CD1c-positive myeloid dendritic cell (primary cell): ENCODE results near the gene CDC5L.
A peak's percentile ranks its signal among the peaks of the same experiment; 100 is the strongest.

Source experiments
- DNase-seq: peaks from one replicate; pipeline ENCODE4 v3.0.0-alpha.2; 2016; ENCODE audit errors: extremely low spot score

The CDC5L gene

DNA sequence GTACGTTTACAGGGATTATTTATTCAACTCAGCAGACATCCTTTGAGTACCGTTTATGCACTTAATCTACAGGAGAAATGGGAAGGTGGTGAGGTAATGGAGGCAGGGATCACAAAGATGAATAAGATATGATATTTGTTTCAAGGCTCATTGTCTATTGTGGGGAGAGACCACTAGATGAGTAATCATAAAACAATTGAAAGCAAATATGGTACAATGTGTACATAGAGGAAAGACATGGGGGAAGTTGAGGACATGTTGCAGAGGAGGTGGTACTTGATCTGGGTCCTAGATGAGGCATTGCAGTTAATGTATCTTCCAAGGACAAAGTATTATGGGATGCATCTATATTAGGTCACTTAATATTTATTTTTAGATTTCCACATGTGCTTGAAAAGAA is 13.7 kb upstream of the CDC5L start:
- no peak for DNase-seq

DNA sequence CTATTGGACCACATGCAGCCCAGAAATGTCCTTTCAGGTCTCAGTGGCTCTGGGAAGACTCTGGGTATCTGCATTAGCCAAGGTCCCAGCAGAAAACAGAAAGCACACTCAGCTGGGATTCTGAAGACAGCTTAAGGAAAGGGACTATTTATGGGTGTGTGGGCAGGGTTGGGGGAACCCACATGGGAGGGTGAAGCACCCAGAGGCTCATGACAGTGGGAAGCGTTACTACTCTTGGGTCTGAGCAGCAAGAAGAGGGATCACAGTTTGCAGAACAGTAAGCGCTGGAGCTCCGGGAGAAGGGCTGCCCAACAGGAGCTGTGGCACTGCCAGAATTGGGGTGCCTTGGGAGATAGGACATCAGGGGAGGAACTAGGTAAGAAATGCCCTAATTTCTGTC is 12.4 kb upstream of the CDC5L start:
- DNase-seq = no peak

DNA sequence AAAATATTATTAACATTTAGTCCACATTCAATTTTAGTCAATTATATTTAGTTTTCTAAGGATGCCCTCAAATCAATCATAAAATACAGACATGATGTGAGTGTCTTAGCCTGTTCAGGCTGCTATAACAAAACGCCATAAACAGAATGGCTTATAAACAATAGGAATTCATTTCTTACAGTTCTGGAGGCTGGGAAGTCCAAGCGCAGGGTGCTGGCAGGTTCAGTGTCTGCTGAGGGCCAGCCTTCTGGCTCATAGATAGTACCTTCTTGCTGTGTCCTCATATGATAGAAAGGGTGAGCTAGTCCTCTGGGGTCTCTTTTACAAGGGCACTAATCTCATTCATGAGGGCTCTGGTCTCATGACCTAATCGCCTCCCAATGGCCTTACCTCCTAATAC is 10.0 kb upstream of the CDC5L start:
- no peak for DNase-seq

DNA sequence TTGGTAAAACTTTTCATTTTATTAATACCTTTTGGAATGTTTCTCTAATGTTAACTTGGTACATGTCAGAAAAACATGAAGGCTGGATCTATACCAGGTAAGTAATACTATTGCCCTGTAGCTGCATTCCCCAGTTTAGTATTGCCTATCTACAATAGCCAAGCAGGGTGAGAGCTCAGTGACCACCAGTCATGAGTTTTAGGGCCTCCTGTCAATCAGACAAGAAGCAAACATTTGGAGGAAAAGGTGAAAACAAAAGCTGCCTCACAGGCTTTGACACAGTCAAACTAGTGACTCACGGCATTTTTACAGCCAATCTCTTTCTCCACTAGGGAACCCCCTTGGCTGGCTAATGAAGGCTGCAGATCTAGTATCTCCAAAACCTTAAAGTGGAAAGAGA is 9.5 kb upstream of the CDC5L start:
- no peak for DNase-seq

DNA sequence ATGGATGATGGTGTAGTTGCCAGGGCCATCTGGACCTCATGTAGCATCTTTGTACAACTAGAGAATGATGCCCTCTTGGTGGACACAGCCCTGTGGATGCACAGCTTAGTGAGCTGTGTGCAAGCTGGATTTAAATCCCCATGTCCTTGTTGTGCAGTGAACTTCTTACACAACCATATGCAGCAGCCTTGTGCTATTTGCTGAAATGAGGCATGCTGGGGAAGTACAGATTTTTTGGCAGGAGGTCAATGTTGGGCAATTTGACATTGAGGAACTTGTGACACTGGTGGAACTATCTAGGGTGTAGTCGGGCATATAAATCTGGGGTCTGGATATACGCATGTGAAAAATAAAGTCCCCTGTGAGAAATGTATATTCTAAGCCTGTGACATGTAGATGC is 5.8 kb upstream of the CDC5L start:
- peak; percentile 89 for DNase-seq

DNA sequence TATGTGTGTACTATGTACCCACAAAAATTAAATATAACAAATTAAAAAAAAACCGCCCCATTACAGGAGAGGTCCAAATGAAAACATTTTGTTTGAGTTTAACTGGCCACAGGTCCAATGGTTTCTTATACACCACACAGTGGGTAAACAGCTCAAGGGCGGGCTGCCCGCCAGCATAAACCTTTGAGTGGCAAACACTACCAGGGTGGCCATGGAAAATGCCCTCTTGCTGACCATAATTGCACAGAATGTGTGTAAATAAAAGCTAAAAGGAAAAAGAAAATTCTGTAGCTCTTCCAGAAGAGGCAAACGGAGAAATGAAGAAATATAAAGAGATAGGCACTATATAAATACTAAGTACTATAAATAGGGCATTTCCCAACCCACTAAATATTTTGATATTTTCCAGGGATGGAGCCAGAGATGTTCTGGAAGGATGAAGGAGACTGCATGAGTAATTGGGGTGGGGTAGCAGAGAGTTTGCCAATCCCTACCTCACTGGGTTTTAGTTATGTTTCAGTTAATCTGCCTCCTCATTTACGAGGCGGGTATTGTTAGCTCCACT is 1.1 kb upstream of the CDC5L start:
- no peak for DNase-seq

DNA sequence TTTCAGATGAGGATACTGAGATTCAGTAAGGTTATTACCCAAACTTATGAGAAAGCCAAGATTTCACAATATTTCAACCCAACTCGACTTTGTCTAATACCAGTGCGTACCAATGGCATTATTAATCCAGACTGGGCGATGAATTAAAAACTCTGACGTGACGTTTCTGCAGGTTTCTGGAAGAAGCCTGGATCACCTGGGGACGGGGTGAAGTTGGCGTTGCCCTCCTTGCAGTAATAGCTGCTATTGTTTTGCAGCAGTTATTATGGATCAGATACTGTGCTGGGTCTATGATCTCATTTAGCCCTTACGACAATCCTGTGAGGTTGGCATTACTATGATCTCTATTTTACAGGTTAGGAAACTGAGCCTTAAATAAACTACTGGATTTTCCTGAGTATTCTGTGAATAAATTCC is 569 bp upstream of the CDC5L start:
- DNase-seq = peak; percentile 20

DNA sequence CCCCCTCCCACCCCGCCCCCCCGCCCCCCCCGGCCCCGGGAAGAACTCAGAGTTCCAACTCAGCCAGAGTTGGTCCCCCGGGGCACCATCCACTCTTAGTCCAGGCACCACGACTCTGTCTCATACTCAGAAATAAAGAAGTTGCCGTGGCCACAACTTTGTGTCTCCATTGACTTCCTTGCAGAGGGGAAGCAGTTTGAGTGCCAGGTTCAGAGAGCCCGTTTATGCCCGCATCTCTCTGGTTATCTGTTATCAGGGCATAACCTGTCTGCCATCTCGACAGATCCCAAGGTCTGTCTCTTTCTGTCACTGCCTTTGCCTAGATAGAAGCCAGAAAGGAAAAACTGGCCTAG is 605 bp downstream of the CDC5L start:
- DNase-seq = peak; percentile 54

DNA sequence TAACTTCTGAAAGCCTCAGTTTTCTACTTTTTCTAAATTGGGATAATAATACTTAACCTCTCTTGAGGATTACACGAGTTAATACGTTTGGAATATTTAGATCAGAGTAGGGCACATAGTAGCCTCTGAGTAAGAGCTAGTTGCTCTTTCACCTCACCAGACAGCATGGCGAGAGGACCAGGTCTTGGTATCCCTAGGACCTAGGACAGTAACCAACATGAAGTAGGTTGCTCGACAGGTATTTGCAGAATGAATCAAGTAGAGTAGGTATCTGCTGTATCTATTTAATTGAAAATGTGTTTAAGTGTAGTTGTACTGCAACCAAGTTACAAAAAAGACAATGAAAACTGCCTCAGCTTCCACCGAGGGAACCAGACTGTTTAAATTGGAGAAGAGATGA is 1.4 kb downstream of the CDC5L start:
- no peak for DNase-seq

DNA sequence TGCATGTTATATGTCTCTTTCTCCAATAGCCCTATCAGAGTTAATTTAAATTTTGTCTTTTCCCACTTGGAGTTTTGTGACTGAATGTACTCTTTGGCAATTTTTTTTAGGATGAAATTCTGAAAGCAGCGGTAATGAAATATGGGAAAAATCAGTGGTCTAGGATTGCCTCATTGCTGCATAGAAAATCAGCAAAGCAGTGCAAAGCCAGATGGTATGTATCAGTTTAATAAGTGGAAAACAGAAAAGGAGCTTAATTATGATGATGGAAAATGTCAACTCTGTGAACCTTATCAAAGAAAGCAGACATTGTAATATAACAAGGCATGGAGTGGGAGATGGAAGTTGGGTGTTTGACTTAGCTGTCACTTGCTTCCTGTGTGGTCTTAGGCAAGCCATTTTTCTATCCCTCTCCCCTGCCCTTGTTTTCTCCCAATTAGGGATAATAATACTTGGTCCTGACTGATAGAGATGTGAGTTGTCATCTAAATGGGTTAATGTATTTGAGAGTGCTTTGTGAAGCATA is 2.7 kb downstream of the CDC5L start:
- DNase-seq = no peak

DNA sequence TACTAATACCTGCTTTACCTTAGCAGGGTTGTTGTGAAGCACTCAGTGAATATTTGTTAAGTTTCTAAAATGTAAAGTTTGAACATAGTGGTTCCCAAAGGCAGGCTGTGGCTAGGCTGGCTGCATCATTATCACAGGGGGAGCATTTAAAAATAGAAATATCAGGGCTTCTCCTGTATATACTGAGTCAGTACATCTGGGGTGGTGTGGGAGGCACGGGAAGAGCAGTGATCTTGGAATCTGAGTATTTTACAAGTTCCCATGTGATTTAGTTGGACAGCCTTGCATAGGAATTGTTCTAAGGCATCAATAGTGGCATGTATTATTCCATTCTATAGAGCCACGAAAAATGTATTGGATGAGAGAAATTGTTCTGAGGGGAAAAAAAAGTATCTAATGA is 8.0 kb downstream of the CDC5L start:
- no peak for DNase-seq

DNA sequence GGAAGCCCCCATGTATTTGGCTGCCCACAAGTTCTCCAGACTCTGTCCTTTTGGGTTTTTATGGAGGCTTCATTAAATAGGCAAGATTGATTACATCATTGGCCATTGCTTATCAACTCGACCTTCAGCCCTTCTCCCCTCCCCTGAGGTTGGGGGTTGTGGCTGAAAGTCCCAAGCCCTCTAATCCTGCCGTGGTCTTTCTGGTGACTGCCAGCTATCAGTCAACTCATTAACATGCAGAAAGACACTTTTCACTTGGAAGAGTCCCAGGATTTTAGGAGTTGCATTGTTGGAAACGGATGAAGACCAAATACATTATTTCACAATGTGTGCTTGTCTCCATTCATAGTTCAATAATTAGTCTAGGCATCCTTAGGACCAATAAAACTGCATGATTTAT is 9.5 kb downstream of the CDC5L start:
- no peak for DNase-seq

DNA sequence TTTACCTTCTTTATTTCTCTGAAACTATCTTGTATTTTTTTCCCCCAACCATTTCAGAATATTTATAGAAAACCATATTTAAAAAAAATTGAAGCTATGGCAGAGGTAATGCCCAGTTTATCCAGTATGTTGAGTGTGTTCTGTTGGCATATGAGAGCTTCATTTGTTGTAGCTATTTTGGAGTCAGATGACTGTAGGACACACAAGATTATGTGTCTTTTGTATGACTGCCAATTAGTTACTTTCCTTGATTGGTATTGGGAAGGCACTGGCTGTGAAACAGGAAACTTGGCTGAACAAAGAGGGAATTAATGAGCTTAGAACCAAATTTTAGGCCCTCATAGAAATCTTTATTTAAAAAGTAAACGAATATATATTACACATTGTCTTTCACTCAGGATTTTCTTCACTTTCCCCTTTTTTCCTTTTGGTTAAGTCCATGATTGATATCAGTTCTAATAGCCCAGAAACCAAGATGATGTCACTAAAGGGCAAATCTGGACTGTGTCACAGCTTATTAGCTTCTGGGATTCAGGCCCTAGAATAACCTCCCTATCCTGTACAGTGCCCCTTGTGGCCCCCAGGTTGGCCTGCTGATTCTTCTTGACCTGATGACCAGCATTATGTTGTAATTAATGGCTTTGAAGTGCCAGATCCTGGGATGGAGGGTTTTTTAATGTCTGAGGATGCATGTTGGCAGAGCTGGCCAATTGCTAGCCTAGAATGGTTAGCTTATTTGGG is 10.1 kb downstream of the CDC5L start:
- DNase-seq = no peak

DNA sequence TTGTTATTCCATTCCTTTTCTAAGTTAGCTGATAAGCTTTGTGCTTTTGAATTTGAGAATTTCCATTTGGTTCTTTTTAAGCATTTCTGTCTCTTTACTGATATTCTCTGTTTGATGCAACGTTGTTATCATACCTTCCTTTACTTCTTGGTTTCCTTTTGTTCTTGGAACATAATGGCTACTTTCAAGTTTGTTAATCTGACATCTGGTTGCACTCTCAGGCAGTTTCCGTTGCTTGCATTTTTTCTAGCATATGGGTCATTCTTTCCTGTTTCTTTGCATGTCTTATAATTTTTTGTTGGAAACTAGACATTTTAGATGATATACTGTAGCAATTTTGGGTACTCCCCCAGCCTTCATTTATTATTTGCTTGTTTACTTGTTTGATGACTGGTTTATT is 12.5 kb downstream of the CDC5L start:
- no peak for DNase-seq

DNA sequence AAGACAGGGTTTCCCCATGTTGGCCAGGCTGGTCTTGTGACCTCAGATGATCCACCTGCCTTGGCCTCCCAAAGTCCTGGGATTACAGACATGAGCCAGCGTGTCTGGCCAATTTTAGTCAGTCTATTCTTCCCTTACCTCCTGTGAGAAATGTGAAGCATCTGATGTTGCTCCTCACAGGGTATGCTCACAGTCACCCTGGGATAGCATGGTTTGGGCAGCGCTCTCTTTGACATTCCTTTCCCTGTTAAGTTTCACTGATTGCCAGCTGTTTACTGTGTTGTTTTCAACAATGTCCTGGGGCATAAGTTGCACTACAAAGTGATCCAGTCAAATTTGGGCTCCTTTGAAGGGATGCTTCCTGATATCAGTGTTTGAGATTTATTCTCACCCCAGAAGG is 13.1 kb downstream of the CDC5L start:
- DNase-seq = no peak

DNA sequence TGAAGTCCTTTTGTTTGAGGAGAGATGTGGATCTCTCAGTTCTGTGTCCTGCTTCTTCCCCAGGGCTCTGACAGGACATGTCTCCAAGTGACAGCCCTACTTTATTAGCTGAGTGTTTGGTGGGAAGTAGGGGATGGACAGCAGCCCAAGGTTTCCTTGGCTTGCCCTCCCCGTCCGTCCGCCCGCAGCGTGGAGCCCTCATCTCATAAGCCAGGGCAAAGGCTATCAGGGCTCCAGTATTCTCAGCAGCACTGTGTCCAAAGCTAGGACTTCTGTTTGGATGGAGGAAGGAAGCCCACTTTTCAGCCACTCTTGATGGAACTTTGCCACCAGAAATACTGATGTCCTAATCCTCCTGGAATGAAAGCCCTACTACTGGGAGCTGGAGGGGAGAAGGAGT is 13.6 kb downstream of the CDC5L start:
- DNase-seq = no peak

DNA sequence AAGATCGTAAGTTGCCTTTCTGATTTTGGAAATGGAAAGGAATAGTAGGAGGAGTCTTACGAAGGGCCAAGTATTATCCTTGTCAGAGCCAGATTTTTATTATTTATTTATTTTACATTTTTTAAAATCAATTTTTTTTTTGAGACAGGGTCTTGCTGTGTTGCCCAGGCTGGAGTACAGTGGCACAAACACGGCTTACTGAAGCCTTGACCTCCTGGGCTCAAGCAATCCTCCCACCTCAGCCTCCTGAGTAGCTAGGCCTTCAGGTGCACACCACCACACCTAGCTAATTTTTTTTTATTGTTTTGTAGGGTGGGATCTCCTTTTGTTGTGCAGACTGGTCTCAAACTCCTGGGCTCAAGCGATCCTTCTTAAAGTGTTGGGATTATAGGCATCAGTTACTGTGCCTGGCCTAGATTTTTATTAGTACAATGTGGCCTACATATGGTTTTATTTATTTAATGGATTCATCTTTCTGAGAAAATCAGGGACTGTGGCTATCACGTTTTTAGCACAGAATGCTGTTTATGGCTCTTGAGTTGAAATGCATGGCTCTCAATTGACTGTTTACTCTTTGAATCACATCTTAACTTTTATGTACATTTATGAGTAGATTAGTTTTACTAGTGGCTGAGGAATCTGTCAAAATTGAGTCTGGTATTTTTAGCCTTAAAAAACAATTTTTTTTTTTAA is 16.7 kb downstream of the CDC5L start:
- no peak for DNase-seq

DNA sequence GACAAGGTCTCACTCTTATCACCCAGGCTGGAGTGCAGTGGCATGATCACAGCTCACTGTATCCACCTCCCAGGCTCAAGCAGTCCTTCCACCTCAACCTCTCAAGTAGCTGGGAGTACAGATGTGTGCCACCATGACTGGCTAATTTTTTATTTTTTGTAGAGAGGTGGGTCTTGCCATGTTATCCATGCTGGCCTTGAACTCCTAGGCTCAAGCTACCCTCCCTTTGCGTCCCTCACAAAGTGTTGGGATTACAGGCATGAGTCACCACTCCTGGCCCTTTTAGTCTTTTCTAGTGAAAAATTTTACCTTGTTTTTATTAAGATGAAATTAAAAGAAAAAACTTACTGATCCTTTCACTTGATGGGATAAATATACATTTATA is 17.2 kb downstream of the CDC5L start:
- DNase-seq = no peak

DNA sequence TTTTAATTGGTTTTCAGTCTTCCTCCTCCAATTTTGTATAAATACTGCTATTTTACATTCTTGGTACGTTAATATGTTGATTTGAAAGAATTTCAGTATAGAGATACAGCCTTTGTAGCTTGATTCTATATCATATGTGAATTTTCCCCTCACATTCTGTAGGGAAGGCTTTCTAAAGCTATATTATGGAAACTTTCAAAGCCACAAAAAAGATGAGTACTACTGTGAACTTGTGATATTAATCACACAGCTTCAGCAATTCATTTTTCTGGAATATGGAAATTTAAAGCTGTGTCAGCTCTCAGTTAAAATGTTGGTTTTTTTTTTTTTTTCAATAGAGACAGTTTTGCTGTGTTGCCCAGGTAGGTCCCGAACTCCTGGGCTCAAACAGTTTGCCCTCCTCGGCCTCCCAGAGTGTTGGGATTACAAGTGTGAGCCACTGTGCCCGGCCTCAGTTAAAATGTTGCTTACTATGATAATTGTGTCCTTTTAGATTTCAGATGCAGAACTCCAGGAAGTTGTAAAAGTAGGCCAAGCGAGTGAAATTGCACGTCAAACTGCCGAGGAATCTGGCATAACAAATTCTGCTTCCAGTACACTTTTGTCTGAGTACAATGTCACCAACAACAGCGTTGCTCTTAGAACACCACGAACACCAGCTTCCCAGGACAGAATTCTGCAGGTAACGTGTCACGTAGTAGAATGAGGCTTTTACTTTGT is 20.6 kb downstream of the CDC5L start:
- DNase-seq = no peak

DNA sequence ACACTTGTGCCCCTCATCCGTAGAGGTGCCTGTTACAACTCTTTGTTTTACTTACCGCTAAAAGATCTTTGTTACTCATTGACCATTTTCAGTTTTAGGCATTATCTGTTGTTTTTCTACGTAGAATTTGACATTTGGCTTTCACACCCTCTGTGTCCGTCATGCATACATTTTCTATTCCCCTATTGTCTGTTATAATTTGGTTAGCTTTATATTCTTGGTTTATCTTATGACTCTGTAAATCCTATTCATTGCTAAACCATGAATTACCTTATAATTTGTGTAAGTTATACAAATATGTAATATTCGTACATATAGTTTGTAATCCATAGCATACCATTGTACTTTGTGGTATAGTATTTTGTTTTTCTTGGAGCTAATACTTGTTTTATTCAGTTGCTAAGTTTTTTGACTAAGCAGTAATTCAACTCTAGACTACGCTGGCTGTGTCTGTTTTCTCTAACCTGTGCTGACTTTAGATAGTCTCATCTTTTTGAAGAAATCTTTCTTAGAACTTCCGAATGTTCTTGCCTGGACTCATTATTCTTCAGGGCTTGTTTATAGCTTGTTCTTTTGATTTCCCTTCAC is 21.8 kb downstream of the CDC5L start:
- no peak for DNase-seq

DNA sequence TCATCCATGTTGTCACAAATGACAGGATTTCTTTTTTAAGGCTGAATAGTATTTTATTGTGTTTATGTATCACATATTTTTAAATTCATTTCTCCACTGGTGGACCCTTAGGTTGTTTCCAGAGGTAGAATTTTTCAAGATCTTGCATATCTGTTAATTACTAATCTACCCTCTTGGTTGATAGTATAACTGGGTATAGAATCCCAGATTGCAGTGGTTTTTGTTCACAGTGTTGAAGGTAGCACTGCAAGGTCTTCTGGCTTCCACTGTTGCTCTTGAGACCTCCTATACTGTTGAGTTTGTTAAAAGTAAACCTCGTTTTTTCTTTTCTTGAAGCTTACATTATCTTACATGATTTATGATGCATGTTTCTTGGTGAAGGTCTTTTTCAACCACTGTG is 22.9 kb downstream of the CDC5L start:
- no peak for DNase-seq

DNA sequence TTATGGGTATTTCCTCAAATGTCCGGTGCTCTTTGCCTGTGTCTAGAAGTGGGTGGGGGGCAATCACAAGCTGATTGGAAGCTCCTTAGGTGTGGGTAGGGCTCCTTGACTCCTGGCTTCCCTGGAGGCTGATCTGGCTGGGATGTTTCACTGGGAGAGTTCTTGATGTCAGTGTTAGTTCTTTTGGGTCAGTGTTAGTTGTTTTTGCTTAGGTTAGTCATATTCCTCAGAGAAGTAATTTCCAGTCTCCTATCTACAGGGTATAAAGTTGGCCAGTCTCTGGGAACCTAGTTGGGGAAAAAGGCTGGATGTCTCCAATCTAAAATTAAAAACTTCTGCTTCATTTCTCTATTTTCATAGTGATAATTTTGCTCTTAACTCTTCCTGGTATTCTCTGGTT is 23.6 kb downstream of the CDC5L start:
- DNase-seq = no peak
